K562 (cell line): Measurements from ENCODE around the gene TRIM45. TPM values are rescaled to one million over a fixed set of nuclear protein-coding genes. Genes with fewer than 3 reads are reported as not detected.

ENCODE experiments used
- MEIS2 ChIP-seq: fragments of 450-650 bp; IDR thresholded peaks from 2 replicates; pipeline ENCODE4 v1.6.1; 2014; ENCODE audit warnings: mild to moderate bottlenecking; ENCODE audit not compliant: partially characterized antibody
- NFE2L1 ChIP-seq: fragments of 450-650 bp; IDR thresholded peaks from 2 replicates; pipeline ENCODE4 v1.6.1; 2016; ENCODE audit warnings: missing genetic modification characterization, low read depth, mild to moderate bottlenecking, missing compliant biosample characterization, moderate library complexity, borderline replicate concordance
- POLR2A ChIP-seq: fragments of 450-650 bp; conservative IDR thresholded peaks from 2 replicates; pipeline ENCODE4 v1.6.1; 2016
- ZNF184 ChIP-seq: sonication (generic); formaldehyde crosslinking; IDR thresholded peaks from 2 replicates; pipeline ENCODE4 v1.5.0; 2020; ENCODE audit warnings: missing genetic modification reagents
- ZNF507 ChIP-seq: conservative IDR thresholded peaks from 2 replicates; pipeline ENCODE4 v1.6.1; 2017; ENCODE audit warnings: missing genetic modification characterization, missing compliant biosample characterization
- ZNF57 ChIP-seq: fragments of 450-650 bp; formaldehyde crosslinking; IDR thresholded peaks from 2 replicates; pipeline ENCODE4 v1.4.0; 2020; ENCODE audit warnings: mild to moderate bottlenecking, moderate library complexity
- polyA plus RNA-seq, 8 experiments: library from polyadenylated mRNA; depleted of rRNA in 4 of 8; stranded (reverse) in 5 of 8; unstranded in 3 of 8; fragments of >200 nt; fragmentation: Nextera tagmentation in 2 of 8; fragmentation: Illumina TruSeq in 1 of 8; extraction: Ambion mirVana in 2 of 8; extraction: Trizol in 1 of 8; gene quantifications; 2 replicates each; pipeline versions ENCODE4 v1.2.1 to v1.2.3, GENCODE V29; 2011 to 2014; ENCODE audit warnings: inconsistent platforms in 1 of 8, missing spikeins in 1 of 8
- total RNA-seq, 7 experiments: library from RNA; depleted of rRNA in 6 of 7; stranded (reverse); fragments of >200 nt in 6 of 7; fragmentation: Illumina TruSeq in 2 of 7; extraction: Trizol in 2 of 7; gene quantifications; 2 replicates each; pipeline versions ENCODE4 v1.2.1 to v1.2.3, GENCODE V29; 2011 to 2021; ENCODE audit warnings: low replicate concordance in 1 of 7
- TF ChIP-seq, protein P1 (sequence below), 2 experiments: fragments of 450-650 bp in 1 of 2; sonication (generic) in 1 of 2; formaldehyde crosslinking in 1 of 2; IDR thresholded peaks; 2 replicates each; pipeline versions ENCODE4 v1.7.1 to v1.9.0; 2016 to 2022; ENCODE audit warnings: inconsistent platforms in 1 of 2, mild to moderate bottlenecking in 1 of 2, missing genetic modification reagents in 1 of 2
- TF ChIP-seq, protein P2 (sequence below): sonication (generic); formaldehyde crosslinking; IDR thresholded peaks from 2 replicates; pipeline ENCODE4 v1.8.0; 2022; ENCODE audit warnings: mild to moderate bottlenecking, missing genetic modification reagents
- TF ChIP-seq, protein P3 (sequence below), 2 experiments: fragments of 450-650 bp; formaldehyde crosslinking in 1 of 2; IDR thresholded peaks; 2 replicates each; pipeline versions ENCODE4 v1.4.0 to v1.6.1; 2014 to 2020; ENCODE audit warnings: mild to moderate bottlenecking in 2 of 2, borderline replicate concordance in 1 of 2, low read depth in 1 of 2

TRIM45 gene
- total and polyA plus RNA-seq, 9 of the 15 experiments (the other 6 are each of a cell fraction or from before 2014, with no cell fraction given), result 1.9 to 6.2 (median 3.6) TPM

DNA sequence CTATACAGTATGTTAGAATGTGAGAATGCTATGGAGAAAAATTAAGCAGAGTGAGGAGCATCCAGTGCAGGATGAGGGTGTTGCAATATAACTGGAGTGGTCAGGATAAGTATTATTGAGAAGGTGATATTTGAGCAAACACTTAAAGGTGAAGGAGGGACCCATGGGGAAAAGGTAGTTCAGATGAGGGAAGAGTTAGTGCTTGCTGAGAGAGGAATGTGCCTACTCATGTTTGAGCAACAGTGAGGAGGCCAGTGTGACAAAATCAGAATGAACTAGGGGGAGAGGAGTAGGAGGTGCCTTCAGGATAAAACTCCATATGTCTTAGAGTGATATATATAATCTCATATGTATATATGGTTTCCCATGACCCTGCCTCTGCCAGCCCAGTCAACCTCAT is 6.2 kb upstream of the TRIM45 start (continued):
- TF ChIP-seq, protein P1, sequence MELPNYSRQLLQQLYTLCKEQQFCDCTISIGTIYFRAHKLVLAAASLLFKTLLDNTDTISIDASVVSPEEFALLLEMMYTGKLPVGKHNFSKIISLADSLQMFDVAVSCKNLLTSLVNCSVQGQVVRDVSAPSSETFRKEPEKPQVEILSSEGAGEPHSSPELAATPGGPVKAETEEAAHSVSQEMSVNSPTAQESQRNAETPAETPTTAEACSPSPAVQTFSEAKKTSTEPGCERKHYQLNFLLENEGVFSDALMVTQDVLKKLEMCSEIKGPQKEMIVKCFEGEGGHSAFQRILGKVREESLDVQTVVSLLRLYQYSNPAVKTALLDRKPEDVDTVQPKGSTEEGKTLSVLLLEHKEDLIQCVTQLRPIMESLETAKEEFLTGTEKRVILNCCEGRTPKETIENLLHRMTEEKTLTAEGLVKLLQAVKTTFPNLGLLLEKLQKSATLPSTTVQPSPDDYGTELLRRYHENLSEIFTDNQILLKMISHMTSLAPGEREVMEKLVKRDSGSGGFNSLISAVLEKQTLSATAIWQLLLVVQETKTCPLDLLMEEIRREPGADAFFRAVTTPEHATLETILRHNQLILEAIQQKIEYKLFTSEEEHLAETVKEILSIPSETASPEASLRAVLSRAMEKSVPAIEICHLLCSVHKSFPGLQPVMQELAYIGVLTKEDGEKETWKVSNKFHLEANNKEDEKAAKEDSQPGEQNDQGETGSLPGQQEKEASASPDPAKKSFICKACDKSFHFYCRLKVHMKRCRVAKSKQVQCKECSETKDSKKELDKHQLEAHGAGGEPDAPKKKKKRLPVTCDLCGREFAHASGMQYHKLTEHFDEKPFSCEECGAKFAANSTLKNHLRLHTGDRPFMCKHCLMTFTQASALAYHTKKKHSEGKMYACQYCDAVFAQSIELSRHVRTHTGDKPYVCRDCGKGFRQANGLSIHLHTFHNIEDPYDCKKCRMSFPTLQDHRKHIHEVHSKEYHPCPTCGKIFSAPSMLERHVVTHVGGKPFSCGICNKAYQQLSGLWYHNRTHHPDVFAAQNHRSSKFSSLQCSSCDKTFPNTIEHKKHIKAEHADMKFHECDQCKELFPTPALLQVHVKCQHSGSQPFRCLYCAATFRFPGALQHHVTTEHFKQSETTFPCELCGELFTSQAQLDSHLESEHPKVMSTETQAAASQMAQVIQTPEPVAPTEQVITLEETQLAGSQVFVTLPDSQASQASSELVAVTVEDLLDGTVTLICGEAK (IDR thresholded peaks at IDR 0.05), result no peak
- TF ChIP-seq, protein P1 (CRISPR knock-in tag; IDR thresholded peaks at IDR 0.05), result no peak
- TF ChIP-seq, protein P2, sequence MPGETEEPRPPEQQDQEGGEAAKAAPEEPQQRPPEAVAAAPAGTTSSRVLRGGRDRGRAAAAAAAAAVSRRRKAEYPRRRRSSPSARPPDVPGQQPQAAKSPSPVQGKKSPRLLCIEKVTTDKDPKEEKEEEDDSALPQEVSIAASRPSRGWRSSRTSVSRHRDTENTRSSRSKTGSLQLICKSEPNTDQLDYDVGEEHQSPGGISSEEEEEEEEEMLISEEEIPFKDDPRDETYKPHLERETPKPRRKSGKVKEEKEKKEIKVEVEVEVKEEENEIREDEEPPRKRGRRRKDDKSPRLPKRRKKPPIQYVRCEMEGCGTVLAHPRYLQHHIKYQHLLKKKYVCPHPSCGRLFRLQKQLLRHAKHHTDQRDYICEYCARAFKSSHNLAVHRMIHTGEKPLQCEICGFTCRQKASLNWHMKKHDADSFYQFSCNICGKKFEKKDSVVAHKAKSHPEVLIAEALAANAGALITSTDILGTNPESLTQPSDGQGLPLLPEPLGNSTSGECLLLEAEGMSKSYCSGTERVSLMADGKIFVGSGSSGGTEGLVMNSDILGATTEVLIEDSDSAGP, result no peak
- TF ChIP-seq MEIS2, result no peak
- TF ChIP-seq ZNF507 (tag), result no peak
- no peak for TF ChIP-seq ZNF57
- TF ChIP-seq, protein P3, sequence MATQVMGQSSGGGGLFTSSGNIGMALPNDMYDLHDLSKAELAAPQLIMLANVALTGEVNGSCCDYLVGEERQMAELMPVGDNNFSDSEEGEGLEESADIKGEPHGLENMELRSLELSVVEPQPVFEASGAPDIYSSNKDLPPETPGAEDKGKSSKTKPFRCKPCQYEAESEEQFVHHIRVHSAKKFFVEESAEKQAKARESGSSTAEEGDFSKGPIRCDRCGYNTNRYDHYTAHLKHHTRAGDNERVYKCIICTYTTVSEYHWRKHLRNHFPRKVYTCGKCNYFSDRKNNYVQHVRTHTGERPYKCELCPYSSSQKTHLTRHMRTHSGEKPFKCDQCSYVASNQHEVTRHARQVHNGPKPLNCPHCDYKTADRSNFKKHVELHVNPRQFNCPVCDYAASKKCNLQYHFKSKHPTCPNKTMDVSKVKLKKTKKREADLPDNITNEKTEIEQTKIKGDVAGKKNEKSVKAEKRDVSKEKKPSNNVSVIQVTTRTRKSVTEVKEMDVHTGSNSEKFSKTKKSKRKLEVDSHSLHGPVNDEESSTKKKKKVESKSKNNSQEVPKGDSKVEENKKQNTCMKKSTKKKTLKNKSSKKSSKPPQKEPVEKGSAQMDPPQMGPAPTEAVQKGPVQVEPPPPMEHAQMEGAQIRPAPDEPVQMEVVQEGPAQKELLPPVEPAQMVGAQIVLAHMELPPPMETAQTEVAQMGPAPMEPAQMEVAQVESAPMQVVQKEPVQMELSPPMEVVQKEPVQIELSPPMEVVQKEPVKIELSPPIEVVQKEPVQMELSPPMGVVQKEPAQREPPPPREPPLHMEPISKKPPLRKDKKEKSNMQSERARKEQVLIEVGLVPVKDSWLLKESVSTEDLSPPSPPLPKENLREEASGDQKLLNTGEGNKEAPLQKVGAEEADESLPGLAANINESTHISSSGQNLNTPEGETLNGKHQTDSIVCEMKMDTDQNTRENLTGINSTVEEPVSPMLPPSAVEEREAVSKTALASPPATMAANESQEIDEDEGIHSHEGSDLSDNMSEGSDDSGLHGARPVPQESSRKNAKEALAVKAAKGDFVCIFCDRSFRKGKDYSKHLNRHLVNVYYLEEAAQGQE (IDR thresholded peaks at IDR 0.05; ENCODE audit: borderline replicate concordance), result no peak
- TF ChIP-seq, protein P3 (CRISPR knock-in tag; IDR thresholded peaks at IDR 0.05; ENCODE audit: low read depth), result no peak
- TF ChIP-seq POLR2A, result no peak
- TF ChIP-seq NFE2L1, result no peak
- TF ChIP-seq ZNF184, result no peak
